NCI-H1417 treated with DMSO at 0.1 percent for 48 hours (cell line): ENCODE results near the gene TCF7.
"Not testable (repeated sequence)": the region's sequence is repeated elsewhere in the genome, so short reads cannot be mapped to it uniquely, and the experiment has no call there.

ENCODE experiments used
- DNase-seq: peaks from one replicate; lab custom pipeline; 2025; lab: John Stamatoyannopoulos, UW

Gene TCF7

DNA sequence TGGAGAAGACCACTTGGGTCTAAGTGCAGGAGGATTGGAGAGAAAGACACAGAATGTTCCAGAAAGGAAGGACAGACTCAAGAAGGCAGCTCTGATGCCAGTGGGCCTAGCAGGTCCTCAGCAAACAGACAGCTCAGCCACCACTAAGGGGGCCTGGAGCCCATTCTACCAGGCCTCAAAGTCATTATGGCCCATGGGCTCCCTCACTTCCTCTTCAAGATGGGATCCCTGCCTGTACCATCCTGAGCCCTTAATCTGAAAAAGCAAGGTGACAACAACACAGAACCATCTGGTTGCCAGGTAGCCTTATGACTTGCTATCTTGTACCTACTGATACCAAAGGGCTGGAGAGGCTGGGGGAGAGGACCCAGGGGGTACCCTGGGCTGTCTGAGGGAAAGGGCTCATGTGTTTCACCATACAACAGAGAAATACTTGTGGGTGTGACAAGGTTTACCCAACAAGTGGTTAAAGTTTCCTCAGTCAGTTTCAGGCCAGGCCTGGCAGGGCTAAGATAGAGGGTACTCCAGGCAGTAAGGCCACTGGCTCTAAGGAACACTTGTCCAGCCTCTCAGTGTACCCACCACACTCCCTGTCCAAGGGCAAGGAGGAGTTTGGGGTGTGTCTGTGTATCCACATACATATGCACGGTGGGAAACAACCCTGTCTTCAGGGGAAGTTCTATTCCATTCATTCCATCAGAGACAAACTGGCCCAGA lies 30.7 kb downstream of the TCF7 start:
- DNase-seq, result no peak

DNA sequence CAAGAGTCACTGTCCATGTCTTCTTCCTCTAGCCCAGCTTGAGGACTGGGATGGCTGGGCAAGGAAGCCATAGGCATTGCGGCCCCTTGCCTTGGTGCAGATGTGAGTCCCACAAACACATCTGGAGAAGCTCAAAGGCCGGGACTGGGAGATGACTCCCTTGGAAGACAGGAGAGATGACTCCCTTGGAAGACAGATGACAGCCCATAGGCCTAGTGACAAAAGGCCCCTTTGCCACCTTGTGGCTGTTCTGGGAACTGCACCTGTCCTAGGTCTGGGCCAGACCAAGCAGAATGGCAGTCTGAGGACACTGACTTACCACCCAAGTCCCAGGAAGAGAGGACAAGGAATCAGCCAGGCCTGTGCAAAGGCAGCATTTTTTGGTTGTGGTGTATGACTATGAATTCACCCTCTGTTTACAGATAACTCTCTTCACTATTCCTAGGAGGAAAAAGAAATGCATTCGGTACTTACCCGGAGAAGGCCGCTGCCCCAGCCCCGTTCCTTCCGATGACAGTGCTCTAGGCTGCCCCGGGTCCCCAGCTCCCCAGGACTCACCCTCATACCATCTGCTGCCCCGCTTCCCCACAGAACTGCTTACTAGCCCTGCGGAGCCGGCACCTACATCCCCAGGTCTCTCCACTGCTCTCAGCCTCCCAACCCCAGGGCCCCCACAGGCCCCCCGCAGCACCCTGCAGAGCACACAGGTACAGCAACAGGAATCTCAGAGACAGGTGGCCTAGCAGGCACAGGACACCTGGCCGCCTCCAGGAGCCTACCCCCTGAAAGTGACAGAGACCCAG lies 31.5 kb downstream of the TCF7 start:
- DNase-seq, result no peak

GRCh38 chr5:134146651-134147518 lies 32.4 kb downstream of the TCF7 start:
- no peak for DNase-seq

DNA sequence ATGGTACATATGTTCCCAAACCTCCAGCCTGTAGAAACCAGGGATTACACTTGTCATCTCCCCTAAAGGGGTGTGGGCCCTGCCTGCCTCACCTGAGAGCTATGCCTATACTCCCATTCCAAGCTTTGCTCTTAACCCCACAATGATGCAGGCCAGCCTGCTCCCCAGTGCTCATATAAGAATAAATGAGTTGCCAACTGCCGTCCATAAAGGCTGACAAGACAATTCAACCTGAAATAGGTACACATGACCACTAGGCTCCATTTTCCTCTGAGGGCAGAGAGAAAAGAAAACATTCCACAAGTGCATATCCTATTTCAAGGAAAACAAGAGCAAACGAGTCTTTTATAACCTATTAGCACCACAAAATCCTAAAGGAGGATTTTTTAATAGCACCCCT lies 33.8 kb downstream of the TCF7 start:
- no peak for DNase-seq

GRCh38 chr5:134148986-134149539 lies 34.6 kb downstream of the TCF7 start:
- DNase-seq, result no peak

- DNase-seq, result no peak
Measured at GRCh38 chr5:134149571-134150303, 35.3 kb downstream of the TCF7 start.

GRCh38 chr5:134151723-134152122 lies 37.2 kb downstream of the TCF7 start:
- no peak for DNase-seq

- DNase-seq, result not testable (repeated sequence)
Measured at GRCh38 chr5:134152173-134152832, 37.8 kb downstream of the TCF7 start.

GRCh38 chr5:134153241-134153640 lies 38.8 kb downstream of the TCF7 start:
- no peak for DNase-seq

- DNase-seq, result no peak
Measured at GRCh38 chr5:134153657-134154056, 39.2 kb downstream of the TCF7 start.

DNA sequence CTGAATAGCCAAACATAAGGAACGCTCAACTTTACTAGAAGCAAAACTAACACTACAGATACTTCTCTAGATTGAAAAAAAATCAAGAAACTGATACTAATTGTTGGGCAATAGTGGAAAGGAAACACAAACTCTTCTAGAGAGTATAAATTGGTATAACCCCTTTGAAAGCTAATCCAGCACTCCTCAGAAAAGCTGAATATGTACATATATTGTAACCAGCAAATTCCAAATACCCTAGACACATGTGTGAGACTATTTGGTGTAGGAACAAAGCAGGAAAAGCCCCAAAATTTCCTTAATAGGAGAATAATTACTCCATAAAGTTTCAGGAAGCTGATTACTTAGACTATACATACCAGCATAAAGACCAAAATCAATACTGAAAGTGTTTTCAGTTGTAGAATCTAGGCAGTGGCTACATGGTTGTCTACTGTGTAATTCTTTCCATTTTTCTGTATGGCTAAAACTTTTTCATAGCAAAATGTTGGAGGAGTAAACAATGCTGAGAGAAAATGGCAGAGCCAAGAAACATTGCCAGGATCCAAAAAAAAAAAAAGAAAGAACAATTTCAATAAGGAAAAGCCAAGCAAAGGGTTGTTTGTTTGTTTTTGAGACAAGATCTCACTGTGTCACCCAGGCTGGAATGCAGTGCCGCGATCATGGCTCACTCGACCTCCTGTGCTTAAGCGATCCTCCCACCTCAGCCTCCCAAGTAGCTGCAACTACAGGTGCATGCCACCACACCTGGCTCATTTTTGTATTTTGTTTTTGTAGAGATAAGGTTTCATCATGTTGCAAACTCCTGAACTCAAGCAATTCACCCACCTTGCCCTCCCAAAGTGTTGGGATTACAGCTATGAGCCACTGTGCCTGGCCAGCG lies 47.3 kb downstream of the TCF7 start:
- DNase-seq, result no peak

- DNase-seq, result no peak
Measured at GRCh38 chr5:134162592-134162991, 48.1 kb downstream of the TCF7 start.

DNA sequence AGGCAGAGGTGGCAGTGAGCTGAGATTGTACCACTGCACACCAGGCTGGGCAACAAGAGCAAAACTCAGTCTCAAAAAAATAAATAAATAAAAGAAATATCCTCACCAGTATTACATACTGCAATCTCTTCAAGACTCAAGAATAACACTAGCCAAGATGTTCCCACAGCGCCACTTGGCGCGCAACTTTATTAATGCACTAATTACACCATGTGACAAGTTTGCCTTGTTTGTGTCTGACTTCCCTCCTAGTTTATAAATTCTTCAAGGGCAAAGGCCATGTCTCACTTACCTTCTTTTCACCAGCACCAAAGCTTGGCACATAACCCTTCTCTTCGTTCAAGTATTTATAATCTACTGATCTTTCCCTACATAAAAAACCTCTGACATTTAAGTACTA lies 57.5 kb downstream of the TCF7 start:
- DNase-seq, result no peak

- DNase-seq, result no peak
Measured at GRCh38 chr5:134174841-134175839, 60.7 kb downstream of the TCF7 start.

DNA sequence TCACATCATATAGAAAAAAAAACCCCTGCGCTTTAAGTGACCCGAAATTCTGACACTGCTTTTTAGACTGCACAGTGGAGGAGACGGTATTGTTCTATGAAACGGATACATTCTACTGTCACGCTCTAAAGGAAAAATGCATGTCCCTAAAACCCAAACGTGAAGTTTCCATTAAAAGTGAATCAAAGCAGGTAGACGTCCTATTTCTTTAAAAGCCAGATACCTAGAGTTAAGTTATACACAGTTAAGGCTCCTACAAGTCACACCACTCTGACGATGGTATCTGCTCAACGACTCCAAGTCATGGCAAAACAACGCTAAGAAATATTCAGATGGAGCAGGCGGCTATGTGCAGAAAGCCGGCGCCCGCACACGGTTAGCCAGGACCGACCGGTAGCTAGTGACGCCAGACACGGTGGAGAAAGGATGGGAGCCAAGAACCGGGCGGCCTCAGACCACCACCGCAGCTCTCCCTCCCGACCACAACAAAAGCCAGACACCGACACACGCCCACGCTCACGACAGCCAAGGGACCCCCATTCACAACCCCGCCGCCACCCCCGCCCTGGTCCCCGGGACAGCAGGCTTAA lies 61.5 kb downstream of the TCF7 start:
- DNase-seq, result no peak

GRCh38 chr5:134176511-134177368 lies 62.3 kb downstream of the TCF7 start, which contains the start of gene SKP1:
SKP1 (minus strand) TSS chr5:134176950; CDS start chr5:134174022, 2,928 bp downstream.
- DNase-seq, result no peak
